HG03521 (cell line): ENCODE measurements around the gene TBX20.
"Not testable (repeated sequence)": the region's sequence is repeated elsewhere in the genome, so short reads cannot be mapped to it uniquely, and the experiment has no call there.

Experiments
- ATAC-seq: cut with Tn5 transposase; IDR thresholded peaks from one replicate; pipeline ENCODE4 v1.9.1; 2021; ENCODE audit warnings: mild to moderate bottlenecking, moderate library complexity; ENCODE audit not compliant: unreplicated experiment

The TBX20 gene

DNA sequence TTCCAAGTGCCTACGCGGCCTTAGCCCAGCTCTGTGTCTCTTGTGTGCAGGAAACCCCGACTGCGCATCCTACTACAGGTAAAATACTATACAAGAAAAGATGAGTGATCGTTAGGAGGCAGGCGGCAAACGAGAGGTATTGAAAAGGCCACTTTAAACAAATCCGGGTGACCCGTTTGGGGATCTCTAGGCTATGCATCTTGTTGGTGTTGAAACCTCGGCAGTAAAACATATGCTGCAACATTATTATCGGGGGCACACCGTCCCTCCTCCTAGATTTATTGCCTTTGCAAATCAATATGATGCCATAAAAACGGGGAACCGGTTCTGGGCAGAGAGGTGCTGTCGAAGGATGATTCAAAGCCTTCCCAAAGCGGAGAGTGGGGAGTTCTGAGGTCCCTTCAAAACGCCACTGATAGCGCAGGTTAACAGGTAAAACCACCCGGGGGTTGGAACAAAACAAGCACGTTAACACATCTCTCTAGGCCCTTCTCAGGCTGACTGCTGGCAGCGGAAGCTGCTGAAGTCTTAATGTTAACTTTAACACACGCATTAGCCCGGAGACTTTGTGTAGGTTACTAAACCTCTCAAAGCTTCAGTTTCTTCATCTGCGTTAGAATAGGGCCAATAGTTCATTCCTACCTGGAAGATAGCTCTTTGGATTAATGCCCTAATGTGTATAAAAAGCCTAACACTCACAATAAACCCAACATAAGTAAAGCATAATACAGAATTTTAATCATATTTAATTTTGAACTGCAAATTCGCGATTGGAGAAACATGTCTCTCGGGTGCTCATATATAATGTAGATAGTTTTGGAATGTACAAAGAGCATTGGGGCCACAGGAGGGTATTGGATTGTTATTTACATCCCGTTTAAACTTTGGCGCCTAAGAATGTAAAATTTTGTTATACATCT is 2.6 kb upstream of the TBX20 start:
- ATAC-seq = no peak

DNA sequence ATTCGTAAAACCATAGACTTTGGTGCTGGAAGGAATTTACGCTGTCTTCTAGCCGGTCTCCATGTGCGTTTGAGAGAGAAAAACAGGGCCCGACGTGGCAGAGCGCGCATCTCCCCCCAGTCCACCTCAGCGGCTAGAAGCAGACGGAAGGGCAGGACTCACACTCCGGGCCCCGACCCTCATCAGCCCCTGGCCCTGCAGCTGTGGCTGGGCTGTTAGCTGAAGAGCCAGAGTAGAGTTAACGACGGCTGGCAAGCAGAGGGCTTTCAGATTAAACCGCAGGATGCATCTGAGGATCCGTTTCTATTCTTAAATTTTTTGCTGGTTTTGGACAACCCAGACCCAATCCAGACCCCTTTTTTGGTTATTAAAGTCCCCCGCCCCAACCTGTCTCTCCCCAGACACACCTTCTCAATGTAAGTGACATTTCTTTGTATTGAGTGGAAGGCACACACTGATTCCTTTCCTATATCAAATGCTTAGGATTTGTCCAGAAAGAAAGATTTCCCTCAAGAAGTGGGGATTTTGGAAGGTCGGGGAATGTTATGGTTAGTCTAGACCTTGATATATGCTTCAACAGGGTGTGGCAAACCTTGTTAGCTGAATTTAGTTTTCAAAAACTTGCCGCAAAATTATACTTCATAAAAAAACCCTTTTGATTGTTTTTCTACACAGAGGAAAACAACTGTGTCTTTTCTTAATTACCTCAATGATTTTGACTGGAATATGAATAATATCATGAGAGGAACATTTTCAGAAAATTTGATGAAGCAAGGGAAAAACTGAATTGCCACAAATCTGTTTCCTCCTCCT is 1.7 kb upstream of the TBX20 start:
- no peak for ATAC-seq

DNA sequence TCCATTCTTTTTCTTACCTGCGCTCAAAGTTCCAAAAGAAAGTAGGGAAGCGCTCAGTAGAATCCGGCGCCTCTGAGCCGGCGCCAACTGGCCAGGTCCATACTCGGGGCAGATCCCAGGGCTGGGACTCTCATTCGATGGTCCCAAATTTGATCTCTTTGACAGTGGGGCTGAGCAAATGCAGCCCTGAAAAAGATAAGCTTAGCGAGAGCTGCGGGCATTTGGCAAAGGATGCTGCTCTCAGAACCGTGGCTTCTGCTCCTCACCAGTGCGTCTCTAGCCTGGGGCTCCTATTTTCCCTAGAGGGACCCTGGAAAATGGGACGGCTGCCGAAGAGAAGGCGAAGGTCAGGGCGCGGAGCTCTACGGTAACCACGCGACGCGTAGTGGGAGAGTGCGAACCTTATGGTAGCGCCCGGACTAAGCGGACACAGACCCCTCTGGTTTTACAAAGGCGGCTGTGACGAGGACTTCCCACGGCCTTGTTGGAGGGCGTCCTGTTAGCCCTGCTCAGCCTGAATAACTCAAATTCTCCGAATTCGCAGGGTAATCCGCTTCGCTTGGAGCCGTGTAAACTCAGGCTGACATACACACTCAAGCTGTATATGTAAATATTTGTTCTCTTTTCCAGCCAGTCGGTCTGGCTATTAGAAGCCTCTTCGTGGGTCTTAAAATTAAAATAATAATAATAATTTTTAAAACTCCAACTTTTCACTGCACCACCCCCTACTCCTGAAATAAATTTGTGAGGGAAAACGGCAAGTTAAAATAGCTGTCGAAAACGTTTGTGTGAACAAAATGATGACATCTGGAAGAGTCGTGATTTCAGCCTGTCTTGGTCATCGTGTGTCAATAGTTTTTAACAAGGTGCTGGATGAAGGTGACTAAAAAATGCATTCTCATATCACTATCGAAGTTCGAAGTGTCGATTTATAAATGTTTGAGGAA is 869 bp upstream of the TBX20 start:
- ATAC-seq = no peak

- ATAC-seq = no peak
These were observed 515 bp downstream of the TBX20 start for GRCh38 chr7:35253460-35253709.

GRCh38 chr7:35252612-35253459 is 1.1 kb downstream of the TBX20 start:
- no peak for ATAC-seq

DNA sequence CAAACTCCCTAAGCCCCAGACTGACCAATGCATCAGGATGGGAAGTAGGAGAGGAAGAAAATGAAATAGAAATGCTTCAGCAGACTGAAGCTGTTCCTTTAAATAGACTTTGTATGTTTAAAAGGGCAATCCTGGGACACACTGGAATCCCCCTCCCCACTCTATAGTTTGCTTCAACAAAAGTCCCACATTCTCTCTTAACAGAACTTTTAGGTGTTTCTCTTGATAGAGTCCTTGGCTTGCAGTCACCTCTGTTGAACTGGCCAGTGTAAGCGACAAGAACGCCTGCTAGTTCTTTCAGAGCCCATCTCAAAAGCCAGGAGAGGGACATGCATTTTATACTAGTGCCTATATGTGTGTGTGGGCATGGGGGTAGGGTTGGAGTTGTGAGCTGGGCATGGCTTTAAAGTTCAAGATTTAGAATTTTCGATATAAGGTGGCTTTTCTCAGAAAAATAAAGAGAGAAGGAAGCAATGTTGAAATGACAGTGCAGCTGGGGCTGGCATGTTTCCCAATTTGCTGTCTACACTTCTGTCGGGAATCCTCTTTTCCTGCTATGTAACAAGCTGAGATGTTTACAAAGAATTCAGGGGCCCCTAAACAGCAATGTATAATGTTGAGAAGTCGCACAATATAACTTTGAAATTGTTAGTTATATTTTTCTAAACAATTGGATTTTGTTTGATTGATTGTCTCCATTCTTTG is 2.1 kb downstream of the TBX20 start:
- ATAC-seq = no peak

DNA sequence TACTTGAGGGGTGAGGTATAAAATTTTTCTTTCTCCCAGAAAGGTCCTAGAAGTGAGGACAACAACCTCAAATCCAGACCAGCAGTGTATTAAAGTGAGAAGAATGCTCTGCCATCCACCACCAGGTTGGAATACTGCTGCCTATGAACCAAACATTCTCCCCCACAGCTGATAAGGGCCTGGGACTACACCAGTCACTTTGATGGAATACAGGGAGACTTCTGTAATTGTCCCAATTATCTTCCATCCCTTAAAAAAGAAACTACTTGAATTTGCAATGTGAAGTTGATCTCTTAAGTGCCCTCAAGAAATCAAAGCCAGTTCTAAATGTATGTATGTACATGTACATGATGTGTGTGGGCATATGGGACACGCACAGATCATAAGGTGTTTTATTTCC is 3.0 kb downstream of the TBX20 start:
- no peak for ATAC-seq

DNA sequence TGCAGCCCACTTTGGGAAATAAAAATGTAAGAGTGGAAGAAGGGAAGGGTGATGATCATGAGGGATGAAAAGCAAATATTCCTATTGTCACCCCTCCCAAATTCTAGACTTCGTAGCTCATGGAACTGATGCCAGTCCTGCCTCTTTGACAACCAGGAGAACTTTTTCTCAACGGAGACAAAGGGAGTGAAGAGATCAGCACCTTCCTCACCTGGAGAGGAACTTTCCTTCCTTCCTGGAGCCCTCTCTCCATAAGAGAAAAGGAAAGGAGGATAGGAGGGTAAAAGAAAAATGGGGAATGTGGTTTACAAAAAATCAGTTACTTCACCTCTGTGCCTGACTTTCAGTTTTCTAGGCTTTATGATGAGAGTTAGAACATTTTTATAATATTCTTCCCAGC is 3.4 kb downstream of the TBX20 start:
- ATAC-seq = no peak

DNA sequence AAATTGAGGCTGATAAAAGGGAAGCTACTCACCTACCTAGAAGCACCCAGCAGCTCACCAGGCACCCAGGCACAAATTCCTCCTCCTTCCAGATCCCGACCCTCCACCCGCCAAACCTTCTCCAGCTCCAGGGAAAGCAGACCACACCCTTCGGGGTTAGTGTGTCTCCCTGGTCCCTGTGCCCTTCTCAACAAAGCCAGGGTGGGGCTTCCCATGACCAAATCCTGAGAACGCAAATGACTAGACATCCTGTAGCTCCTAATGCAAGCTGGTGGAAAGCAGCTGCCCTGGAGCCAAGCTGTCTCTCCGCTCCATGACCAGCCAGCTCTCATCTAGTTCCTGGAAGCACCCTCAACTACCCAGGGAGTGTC is 4.4 kb downstream of the TBX20 start:
- no peak for ATAC-seq

DNA sequence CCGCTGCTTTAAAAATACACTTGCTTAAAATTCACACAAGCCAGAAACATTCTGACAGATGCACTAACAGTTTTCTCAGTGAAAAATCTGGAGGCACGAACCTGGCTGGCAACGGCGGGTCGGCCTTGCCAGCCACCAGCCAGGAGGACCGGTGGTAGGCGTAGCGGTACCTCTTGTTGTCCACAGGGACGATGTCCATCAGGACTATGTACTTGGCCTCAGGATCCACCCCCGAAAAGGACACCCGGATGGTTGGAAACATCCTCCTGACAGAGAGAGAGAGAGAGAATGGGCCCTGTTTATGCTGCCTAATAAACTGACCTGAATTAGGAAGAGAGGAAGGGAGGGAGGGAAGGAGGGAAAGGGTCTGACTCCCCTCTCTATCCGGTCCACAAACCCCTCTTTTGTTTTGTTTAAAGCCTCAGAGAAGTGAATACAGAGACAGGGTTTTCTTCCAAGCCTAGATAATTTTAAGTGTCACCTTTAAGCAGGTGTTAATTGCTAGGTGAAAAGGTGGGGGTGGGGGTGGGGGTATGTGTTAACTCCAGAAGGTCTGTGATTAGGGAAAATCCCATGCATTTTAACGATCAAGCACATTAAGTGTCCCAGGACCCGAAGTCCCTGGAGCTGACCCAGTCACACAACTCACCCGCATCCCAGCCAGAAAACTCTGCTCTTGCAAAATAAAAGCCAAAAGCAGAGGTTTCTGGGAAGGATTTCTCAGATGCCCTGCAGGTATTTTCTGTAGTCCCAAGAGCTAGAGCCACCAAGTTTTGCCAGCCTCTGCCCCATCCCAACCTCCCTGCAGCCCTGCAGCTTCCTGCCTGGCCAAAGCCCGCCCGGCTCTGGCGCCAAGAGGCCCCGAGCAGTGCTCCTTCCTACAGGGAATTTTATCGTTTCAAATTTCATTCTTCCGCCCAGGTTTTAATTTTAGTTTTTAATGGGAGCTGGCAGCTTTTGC is 5.0 kb downstream of the TBX20 start:
- ATAC-seq = no peak

DNA sequence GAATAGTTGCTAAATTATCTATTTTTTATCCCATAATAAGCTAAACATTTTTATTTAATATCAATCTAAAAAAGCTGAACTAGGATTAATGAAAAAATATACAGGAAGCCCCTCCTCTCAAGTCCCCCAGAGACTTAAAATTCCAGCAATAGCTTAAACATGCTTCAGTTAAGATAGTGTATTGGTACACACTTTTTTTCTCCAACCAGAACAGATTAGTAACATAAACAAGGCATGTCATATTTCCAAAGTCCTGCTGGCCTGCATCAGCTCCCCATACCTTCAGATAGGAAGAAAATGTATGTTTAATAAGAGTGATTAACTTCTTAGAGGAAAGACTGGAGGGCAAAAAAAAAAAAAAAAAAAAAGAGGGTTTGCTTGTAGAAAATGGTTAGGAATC is 7.1 kb downstream of the TBX20 start:
- ATAC-seq = no peak

GRCh38 chr7:35241884-35242283 is 12.0 kb downstream of the TBX20 start:
- ATAC-seq = no peak

GRCh38 chr7:35241436-35241835 is 12.5 kb downstream of the TBX20 start:
- ATAC-seq = no peak

- ATAC-seq = not testable (repeated sequence)
These were observed 12.9 kb downstream of the TBX20 start for GRCh38 chr7:35241008-35241407.

DNA sequence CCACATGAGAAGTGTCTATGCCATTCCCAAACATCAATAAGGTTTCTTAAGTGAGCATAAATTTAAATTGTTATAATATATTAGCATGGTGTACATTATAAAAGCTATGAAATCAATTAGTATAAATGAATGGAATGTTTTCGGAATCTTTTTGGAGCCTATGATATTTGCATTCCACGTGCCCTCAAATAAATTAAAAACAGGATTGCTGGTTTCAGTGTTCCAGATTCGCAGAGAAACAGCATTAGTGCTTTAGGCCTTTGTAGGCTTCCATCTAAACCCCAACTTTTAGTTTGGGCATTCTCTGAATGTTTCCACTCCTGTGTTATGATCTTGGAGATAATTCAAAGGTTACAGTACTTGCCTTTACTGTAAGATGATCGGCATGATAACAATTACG is 15.4 kb downstream of the TBX20 start:
- ATAC-seq = not testable (repeated sequence)

GRCh38 chr7:35232994-35233393 is 20.9 kb downstream of the TBX20 start:
- ATAC-seq = no peak

DNA sequence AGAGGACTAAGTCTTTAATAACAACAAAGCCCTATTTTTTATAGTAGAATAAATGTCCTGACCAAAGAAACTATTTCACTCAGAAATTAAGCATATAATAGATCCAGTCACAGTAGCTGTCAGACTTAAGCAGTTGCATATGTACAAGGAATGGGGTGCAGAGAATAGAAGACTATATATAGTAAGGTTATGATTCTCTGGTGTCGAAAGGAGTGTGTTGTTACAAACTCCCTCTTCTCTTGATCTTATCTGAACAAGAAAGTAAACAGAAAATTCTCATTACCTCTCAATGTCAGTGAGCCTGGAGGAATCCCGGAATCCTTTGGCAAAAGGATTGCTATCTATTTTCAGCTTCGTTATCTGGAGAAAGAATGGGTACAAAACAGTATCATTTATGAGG is 22.7 kb downstream of the TBX20 start:
- not testable (repeated sequence) for ATAC-seq

- ATAC-seq = not testable (repeated sequence)
These were observed 24.7 kb downstream of the TBX20 start for GRCh38 chr7:35229116-35229780.
